ENCODE measurements around the gene KBTBD13. TPM values are rescaled to one million over a fixed set of nuclear protein-coding genes. Genes with fewer than 3 reads are reported as not detected.
"Not testable (repeated sequence)": the region's sequence is repeated elsewhere in the genome, so short reads cannot be mapped to it uniquely, and the experiment has no call there.

KBTBD13 gene
- total RNA-seq, 1 donor from 2014 or later, result not detected

DNA sequence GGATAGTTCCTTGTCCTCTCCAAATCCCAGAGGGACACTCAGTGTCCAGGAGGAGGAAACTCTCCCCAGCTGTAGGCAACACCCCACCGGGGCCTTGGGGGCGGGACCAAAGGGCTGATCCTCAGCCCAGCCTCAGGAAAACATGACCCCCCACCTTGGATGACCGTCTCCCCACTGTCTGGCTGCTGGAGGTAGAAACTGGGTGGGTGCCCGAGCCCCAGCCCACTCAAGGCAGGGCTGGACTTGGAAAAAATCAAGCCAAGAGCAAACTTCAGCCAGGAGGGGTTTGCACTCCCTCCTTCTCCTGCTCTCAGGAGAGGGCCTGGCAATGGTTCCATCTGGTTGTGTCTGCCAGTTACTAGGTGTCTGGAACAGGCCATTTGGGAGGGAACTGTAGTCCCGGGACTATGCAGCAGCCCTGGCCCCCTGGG is 5.2 kb upstream of the KBTBD13 start:
- H3K9me3 Mint-ChIP-seq, result no peaks in the 10 kb centered on the region
- DNase-seq (no peak), ATAC-seq (ENCODE audit: low read depth) (no peak)
- peaks cover 24% of the 10 kb centered on the region for H3K27me3 Mint-ChIP-seq
- no peaks in the 10 kb centered on the region for H3K36me3 Mint-ChIP-seq (ENCODE audit: low read depth)
- intact Hi-C loops (cut with micrococcal nuclease), result no loop called here
- no peak overlapping the region for H3K4me3 Mint-ChIP-seq
- no peak overlapping the region for H3K27ac Mint-ChIP-seq
- ChIA-PET POLR2A (no interaction called here), CTCF (no interaction called here)
- peaks cover 5% of the 10 kb centered on the region for H3K4me1 Mint-ChIP-seq
- TF ChIP-seq, protein P1, sequence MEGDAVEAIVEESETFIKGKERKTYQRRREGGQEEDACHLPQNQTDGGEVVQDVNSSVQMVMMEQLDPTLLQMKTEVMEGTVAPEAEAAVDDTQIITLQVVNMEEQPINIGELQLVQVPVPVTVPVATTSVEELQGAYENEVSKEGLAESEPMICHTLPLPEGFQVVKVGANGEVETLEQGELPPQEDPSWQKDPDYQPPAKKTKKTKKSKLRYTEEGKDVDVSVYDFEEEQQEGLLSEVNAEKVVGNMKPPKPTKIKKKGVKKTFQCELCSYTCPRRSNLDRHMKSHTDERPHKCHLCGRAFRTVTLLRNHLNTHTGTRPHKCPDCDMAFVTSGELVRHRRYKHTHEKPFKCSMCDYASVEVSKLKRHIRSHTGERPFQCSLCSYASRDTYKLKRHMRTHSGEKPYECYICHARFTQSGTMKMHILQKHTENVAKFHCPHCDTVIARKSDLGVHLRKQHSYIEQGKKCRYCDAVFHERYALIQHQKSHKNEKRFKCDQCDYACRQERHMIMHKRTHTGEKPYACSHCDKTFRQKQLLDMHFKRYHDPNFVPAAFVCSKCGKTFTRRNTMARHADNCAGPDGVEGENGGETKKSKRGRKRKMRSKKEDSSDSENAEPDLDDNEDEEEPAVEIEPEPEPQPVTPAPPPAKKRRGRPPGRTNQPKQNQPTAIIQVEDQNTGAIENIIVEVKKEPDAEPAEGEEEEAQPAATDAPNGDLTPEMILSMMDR (IDR thresholded peaks at IDR 0.05), result no peak

DNA sequence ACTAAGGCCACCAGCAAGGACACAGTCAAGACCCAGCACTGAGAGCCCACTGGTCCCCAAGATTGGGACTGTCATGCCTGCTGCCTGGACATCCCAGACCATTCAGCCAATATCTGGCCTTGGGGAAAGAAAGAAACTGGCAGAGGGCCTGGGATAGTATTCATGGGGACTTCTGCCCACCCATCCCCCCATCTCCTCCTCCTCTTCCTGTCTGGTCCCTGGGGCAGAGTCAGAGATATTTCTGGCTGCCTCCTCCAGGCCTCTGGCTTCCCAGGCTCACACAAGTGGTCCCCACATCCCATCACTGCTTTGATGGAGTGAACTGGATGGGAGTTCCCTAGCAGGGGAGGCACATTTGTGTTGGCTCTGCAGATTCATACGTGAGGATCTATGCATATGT is 4.5 kb upstream of the KBTBD13 start:
- H3K36me3 Mint-ChIP-seq (ENCODE audit: low read depth), result no peaks in the 10 kb centered on the region
- intact Hi-C loops (cut with micrococcal nuclease), result no loop called here
- DNase-seq (no peak), ATAC-seq (ENCODE audit: low read depth) (no peak)
- no peaks in the 10 kb centered on the region for H3K9me3 Mint-ChIP-seq
- H3K27ac Mint-ChIP-seq, result no peak overlapping the region
- no peak overlapping the region for H3K4me3 Mint-ChIP-seq
- TF ChIP-seq, protein P1 (IDR thresholded peaks at IDR 0.05), result no peak
- POLR2A ChIA-PET, result no interaction called here
- CTCF ChIA-PET, result no interaction called here
- H3K4me1 Mint-ChIP-seq, result peaks cover 5% of the 10 kb centered on the region
- peaks cover 23% of the 10 kb centered on the region for H3K27me3 Mint-ChIP-seq

DNA sequence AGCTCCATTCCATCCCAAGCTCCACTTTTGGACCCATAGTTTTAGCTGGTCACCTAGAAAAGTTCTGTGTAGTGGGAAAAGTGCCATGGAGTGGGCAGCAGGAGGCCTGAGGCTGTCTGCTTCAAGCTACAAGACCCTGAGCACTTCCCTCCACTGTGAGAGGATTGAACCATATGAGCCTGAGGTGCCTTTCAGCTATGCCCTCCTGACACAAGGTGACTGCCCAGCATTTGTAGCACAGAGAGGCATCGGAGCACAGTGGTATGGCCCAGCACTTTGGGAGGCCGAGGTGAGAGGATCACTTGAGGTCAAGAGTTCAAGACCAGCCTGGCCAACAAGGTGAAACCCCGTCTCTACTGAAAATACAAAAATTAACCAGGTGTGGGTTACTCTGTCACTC is 3.9 kb upstream of the KBTBD13 start:
- Mint-ChIP-seq H3K27ac (no peak overlapping the region), H3K9me3 (no peaks in the 10 kb centered on the region), H3K4me1 (peaks cover 3% of the 10 kb centered on the region), H3K36me3 (ENCODE audit: low read depth) (no peaks in the 10 kb centered on the region), H3K27me3 (peaks cover 20% of the 10 kb centered on the region), H3K4me3 (no peak overlapping the region)
- DNase-seq (no peak), ATAC-seq (ENCODE audit: low read depth) (no peak)
- CTCF ChIA-PET, result interaction anchor here (1.4 kb wide), 1 partner anchor 39 kb away, joined by 3 read pairs; no protein-coding TSS in a partner anchor
- POLR2A ChIA-PET, result no interaction called here
- intact Hi-C loops (cut with micrococcal nuclease), result no loop called here
- TF ChIP-seq, protein P1 (IDR thresholded peaks at IDR 0.05), result no peak

DNA sequence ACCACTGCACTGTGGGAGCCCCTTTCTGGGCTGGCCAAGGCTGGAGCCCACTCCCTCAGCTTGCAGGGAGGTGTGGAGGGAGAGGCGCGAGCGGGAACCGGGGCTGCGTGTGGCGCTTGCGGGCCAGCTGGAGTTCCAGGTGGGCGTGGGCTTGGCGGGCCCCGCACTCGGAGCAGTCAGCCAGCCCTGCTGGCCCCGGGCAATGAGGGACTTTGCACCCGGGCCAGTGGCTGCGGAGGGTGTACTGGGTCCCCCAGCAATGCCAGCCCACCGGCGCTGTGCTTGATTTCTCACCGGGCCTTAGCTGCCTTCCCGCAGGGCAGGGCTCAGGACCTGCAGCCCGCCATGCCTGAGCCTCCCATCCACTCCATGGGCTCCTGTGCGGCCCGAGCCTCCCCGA is 1.6 kb upstream of the KBTBD13 start:
- ATAC-seq (ENCODE audit: low read depth); intact Hi-C loops (cut with micrococcal nuclease): not testable (repeated sequence)

DNA sequence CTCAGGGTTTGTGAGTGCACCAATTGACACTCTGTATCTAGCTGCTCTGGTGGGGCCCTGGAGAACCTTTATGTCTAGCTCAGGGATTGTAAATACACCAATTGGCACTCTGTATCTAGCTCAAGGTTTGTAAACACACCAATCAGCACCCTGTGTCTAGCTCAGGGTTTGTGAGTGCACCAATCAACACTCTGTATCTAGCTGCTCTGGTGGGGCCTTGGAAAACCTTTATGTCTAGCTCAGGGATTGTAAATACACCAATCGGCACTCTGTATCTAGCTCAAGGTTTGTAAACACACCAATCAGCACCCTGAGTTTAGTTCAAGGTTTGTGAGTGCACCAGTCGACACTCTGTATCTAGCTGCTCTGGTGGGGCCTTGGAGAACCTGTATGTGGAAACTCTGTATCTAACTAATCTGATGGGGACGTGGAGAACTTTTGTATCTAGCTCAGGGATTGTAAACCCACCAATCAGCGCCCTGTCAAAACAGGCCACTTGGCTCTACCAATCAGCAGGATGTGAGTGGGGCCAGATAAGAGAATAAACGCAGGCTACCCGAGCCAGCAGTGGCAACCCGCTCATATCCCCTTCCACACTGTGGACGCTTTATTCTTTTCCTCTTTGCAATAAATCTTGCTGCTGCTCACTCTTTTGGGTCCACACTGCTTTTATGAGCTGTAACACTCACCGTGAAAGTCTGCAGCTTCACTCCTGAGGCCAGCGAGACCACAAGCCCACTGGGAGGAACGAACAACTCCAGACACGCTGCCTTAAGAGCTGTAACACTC is 745 bp upstream of the KBTBD13 start:
- H3K9me3 Mint-ChIP-seq; H3K4me1 Mint-ChIP-seq; H3K4me3 Mint-ChIP-seq; POLR2A ChIA-PET; DNase-seq; H3K36me3 Mint-ChIP-seq (ENCODE audit: low read depth); CTCF ChIA-PET; H3K27ac Mint-ChIP-seq; ATAC-seq (ENCODE audit: low read depth); intact Hi-C loops (cut with micrococcal nuclease): not testable (repeated sequence)
- peaks cover 28% of the 10 kb centered on the region for H3K27me3 Mint-ChIP-seq

More for the DNA sequence above, 1.6 kb upstream of the KBTBD13 start:
- DNase-seq; H3K36me3 Mint-ChIP-seq (ENCODE audit: low read depth); H3K4me3 Mint-ChIP-seq; H3K9me3 Mint-ChIP-seq; CTCF ChIA-PET; H3K27ac Mint-ChIP-seq; POLR2A ChIA-PET; H3K4me1 Mint-ChIP-seq: not testable (repeated sequence)
- peaks cover 26% of the 10 kb centered on the region for H3K27me3 Mint-ChIP-seq

DNA sequence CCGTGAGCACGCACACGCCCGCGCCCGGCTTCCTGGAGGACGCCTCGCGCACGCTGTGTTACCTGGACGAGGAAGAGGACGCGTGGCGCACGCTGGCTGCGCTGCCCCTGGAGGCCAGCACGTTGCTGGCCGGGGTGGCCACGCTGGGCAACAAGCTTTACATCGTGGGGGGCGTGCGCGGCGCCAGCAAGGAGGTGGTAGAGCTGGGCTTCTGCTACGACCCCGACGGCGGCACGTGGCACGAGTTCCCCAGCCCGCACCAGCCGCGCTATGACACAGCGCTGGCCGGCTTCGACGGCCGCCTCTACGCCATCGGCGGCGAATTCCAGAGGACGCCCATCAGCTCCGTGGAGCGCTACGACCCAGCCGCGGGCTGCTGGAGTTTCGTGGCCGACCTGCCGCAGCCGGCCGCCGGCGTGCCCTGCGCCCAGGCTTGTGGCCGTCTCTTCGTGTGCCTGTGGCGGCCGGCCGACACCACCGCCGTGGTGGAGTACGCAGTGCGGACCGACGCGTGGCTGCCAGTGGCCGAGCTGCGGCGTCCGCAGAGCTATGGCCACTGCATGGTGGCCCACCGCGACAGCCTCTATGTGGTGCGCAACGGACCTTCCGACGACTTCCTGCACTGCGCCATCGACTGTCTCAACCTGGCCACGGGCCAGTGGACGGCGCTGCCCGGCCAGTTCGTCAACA is 890 bp downstream of the KBTBD13 start:
- intact Hi-C loops (cut with micrococcal nuclease), result no loop called here
- TF ChIP-seq, protein P1 (IDR thresholded peaks at IDR 0.05), result no peak
- ATAC-seq (ENCODE audit: low read depth), result no peak
- Mint-ChIP-seq H3K4me3 (peak overlapping the region; percentile 58), H3K27ac (no peak overlapping the region), H3K4me1 (peaks cover 7% of the 10 kb centered on the region), H3K9me3 (no peaks in the 10 kb centered on the region), H3K36me3 (ENCODE audit: low read depth) (no peaks in the 10 kb centered on the region), H3K27me3 (peaks cover 44% of the 10 kb centered on the region)
- ChIA-PET POLR2A (no interaction called here), CTCF (interaction anchor here (0.8 to 1.5 kb wide), 2 partner anchors 42 to 354 kb away, joined by 3 read pairs; no protein-coding TSS in a partner anchor)
- no peak for DNase-seq
